ENCODE measurements around the gene SMYD3.

SMYD3 gene

GRCh38 chr1:245788269-245788668, 718.8 kb downstream of the SMYD3 start:
- Histone ChIP-seq H3K36me3 (ENCODE audit: control insufficient read depth in 2 of 2, insufficient read depth in 1 of 2, low read length in 2 of 2) (no peaks in the 10 kb centered on the region), H3K9me3 (ENCODE audit: control insufficient read depth, insufficient read depth, low read depth, low read length) (no peaks in the 10 kb centered on the region), H3K4me1 (ENCODE audit: control insufficient read depth, insufficient read depth, low read length) (no peaks in the 10 kb centered on the region), H3K4me3 (ENCODE audit: low read depth, low read length) (no peak overlapping the region), H3K27ac (ENCODE audit: extremely low read depth, low read depth, low read length) (no peak overlapping the region)
- ChIA-PET POLR2A (no interaction called here), CTCF (no interaction called here)
- no peak for TF ChIP-seq ZNF677 (tag by site-specific recombination; IDR thresholded peaks at IDR 0.05)
- no peak for TF ChIP-seq ZFHX2 (tag by site-specific recombination; conservative IDR thresholded peaks at IDR 0.05)
- TF ChIP-seq ZSCAN4 (tag by site-specific recombination; IDR thresholded peaks at IDR 0.05) = no peak
- TF ChIP-seq PRDM2 (tag by site-specific recombination; IDR thresholded peaks at IDR 0.05; ENCODE audit: borderline replicate concordance) = no peak
- no peak for TF ChIP-seq ATF2 (tag by site-specific recombination; IDR thresholded peaks at IDR 0.05; ENCODE audit: low read depth)
- no peak for TF ChIP-seq ZNF366 (tag by site-specific recombination; conservative IDR thresholded peaks at IDR 0.05)
- no peak for TF ChIP-seq ZNF501 (tag by site-specific recombination; IDR thresholded peaks at IDR 0.05)
- no peak for TF ChIP-seq ZNF433 (tag by site-specific recombination; IDR thresholded peaks at IDR 0.05; ENCODE audit: low read depth)
- TF ChIP-seq GLI4 (tag by site-specific recombination; IDR thresholded peaks at IDR 0.05) = no peak
- no peak for TF ChIP-seq MYNN (tag by site-specific recombination; IDR thresholded peaks at IDR 0.05; ENCODE audit: borderline replicate concordance)
- TF ChIP-seq ZNF791 (tag by site-specific recombination; IDR thresholded peaks at IDR 0.05) = no peak
- TF ChIP-seq ZFP41 (tag by site-specific recombination; IDR thresholded peaks at IDR 0.05; ENCODE audit: borderline replicate concordance) = no peak

- CTCF ChIA-PET = no interaction called here
- no peak overlapping the region for H3K4me3 ChIP-seq (ENCODE audit: low read depth, low read length)
- no peaks in the 10 kb centered on the region for H3K9me3 ChIP-seq (ENCODE audit: control insufficient read depth, insufficient read depth, low read depth, low read length)
- TF ChIP-seq ZNF169 (tag by site-specific recombination; IDR thresholded peaks at IDR 0.05) (no peak), BCL11A (tag by site-specific recombination; IDR thresholded peaks at IDR 0.05; ENCODE audit: low read depth) (no peak), KLF17 (tag by site-specific recombination; IDR thresholded peaks at IDR 0.05) (no peak), ZNF660 (tag by site-specific recombination; IDR thresholded peaks at IDR 0.05) (no peak), ZSCAN4 (tag by site-specific recombination; IDR thresholded peaks at IDR 0.05) (no peak)
- POLR2A ChIA-PET = no interaction called here
- H3K36me3 ChIP-seq (ENCODE audit: control insufficient read depth in 2 of 2, insufficient read depth in 1 of 2, low read length in 2 of 2) = no peaks in the 10 kb centered on the region
- no peaks in the 10 kb centered on the region for H3K4me1 ChIP-seq (ENCODE audit: control insufficient read depth, insufficient read depth, low read length)
- H3K27ac ChIP-seq (ENCODE audit: extremely low read depth, low read depth, low read length) = no peak overlapping the region
Measured at GRCh38 chr1:245786948-245787347, 720.1 kb downstream of the SMYD3 start.
